Measurements from ENCODE around the gene CCDC8. TPM values are rescaled to one million over a fixed set of nuclear protein-coding genes. Genes with fewer than 3 reads are reported as not detected.
A peak's percentile ranks its signal among the peaks of the same experiment; 100 is the strongest.

CCDC8 gene
- total RNA-seq, 1 donor from 2014 or later, result 28.1 TPM

GRCh38 chr19:46373491-46374359, 39.6 kb downstream of the CCDC8 start:
- peak; percentile 80 for ATAC-seq (ENCODE audit: poor library complexity)
- intact Hi-C loops (cut with DNase I), result no loop called here
- peak; percentile 89 for DNase-seq

DNA sequence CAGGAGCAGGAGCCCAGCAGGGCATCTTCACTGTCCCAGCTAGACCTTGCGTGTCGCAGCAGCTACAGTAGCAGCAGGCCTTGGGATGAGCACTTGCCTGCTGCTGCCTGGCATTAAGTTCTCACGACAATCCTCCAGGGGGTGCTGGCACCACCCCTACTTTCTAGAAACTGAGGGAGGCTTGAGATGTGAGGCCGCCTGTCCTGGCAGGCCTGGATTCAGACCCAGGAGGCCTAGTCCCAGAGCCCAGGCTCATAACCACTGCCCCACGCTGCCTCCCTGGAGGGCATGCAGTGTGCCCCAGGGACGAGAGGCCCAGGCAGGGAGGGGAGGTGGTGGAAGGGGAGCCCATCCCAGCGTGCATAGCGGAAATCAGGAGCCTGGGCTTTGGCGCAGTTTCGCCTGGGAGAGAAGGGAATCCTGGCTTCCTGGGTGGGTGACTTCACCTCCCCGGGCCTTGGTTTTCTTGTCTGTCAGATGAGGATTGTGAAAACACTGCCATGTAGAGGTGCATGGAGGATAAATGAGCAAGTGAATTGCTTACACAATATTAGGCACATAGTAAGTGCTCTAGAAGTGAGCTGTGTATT, 40.4 kb downstream of the CCDC8 start:
- no peak for DNase-seq
- intact Hi-C loops (cut with DNase I), result no loop called here
- no peak for ATAC-seq (ENCODE audit: poor library complexity)

DNA sequence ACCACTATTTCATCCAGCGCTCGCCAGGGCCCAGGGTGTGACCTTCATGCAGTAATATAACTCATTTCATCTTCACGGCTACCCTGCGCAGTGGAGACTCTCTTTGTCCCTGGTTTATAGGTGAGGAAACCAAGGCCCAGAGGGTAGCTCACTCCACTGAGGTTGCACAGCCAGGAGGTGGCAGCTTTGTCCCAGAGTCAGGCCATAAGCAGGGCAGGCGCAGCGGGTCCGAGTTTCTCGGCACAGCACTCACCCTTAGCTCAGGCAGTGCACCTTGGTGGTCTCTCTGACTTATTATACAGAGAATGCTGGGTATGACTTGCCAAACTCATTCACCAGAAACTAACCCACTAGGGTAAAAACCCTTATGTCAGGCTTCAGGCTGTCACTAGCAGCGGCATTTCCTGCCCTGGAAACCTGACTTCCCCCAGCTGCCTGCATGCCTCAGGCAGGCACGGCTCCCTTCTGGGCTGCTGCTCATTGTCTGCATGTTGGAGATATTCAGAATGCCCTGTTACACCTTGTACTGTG, 41.9 kb downstream of the CCDC8 start:
- intact Hi-C loops (cut with DNase I), result no loop called here
- DNase-seq, result no peak
- ATAC-seq (ENCODE audit: poor library complexity), result no peak

- no peak for DNase-seq
- ATAC-seq (ENCODE audit: poor library complexity), result no peak
- intact Hi-C loops (cut with DNase I), result no loop called here
Observed at GRCh38 chr19:46369817-46370216, 43.5 kb downstream of the CCDC8 start.

DNA sequence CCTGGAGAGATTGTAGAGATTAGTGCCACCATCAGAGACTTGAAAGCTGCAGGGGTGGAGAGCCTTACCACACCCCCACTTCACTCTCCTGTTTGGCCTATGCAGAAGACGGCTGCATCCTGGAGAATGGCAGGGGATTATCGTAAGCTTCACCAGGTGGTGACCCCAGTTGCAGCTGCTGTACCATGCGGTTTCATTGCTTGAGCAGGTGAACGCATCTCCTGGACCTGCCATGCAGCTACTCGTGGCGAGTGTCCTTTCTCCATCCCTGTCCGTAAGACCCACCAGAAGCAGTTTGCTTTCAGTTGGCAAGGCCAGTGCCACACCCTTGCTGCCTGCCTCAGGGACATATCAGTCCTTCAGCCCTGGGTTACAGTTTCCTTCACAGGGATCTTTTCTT, 45.2 kb downstream of the CCDC8 start:
- ATAC-seq (ENCODE audit: poor library complexity) (no peak), DNase-seq (no peak)
- intact Hi-C loops (cut with DNase I), result no loop called here

GRCh38 chr19:46367426-46367825, 45.9 kb downstream of the CCDC8 start:
- intact Hi-C loops (cut with DNase I), result no loop called here
- DNase-seq (no peak), ATAC-seq (ENCODE audit: poor library complexity) (no peak)

GRCh38 chr19:46366620-46367292, 46.6 kb downstream of the CCDC8 start:
- intact Hi-C loops (cut with DNase I), result no loop called here
- peak; percentile 42 for ATAC-seq (ENCODE audit: poor library complexity)
- DNase-seq, result no peak

DNA sequence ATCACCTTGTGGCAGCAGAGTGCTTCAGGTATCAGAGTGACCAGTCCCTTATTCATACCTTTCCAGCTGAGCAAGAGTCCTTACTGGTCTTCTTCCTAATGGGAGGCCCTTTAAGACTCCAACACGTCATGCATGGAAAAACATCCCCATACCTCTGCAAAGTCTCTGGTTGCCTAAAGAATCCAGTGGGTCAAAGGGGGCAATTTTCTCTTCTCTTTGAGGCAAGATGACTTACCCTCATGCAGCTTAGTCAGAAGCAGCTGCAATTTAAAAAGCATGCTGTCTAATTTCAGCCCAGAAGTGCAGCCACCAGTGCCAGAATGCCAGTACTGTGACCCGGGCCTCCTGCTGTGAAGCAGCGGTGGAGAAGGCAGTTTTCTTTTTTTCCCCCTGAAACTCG, 47.8 kb downstream of the CCDC8 start:
- ATAC-seq (ENCODE audit: poor library complexity) (no peak), DNase-seq (no peak)
- intact Hi-C loops (cut with DNase I), result no loop called here

GRCh38 chr19:46364359-46364758, 49.0 kb downstream of the CCDC8 start:
- intact Hi-C loops (cut with DNase I), result no loop called here
- DNase-seq (no peak), ATAC-seq (ENCODE audit: poor library complexity) (no peak)

GRCh38 chr19:46361915-46362314, 51.4 kb downstream of the CCDC8 start:
- no peak for DNase-seq
- ATAC-seq (ENCODE audit: poor library complexity), result no peak
- intact Hi-C loops (cut with DNase I), result no loop called here

Other genes starting within 250 kb of the CCDC8 start
- not detected for gene IGFL1, start 183.8 kb downstream of the CCDC8 start, total RNA-seq
- 73.1 TPM for gene HIF3A, start 116.5 kb downstream of the CCDC8 start, total RNA-seq
- 69.5 TPM for gene PPP5C, start 66.5 kb downstream of the CCDC8 start, total RNA-seq
- not detected for gene PNMA8C, start 15.4 kb upstream of the CCDC8 start, total RNA-seq
- gene PNMA8A, start 58.0 kb upstream of the CCDC8 start, total RNA-seq, result 7.3 TPM
- gene PNMA8B, start 82.3 kb upstream of the CCDC8 start, total RNA-seq, result 0.65 TPM
- gene CALM3, start 187.8 kb upstream of the CCDC8 start, total RNA-seq, result 326 TPM
- gene PTGIR, start 211.5 kb upstream of the CCDC8 start, total RNA-seq, result 2.6 TPM
- gene GNG8, start 222.6 kb upstream of the CCDC8 start, total RNA-seq, result not detected
- 15.2 TPM for gene DACT3, start 247.6 kb upstream of the CCDC8 start, total RNA-seq